Breast epithelium (tissue), 4 donors: ENCODE data around the gene WDR43. TPM values are rescaled to one million over a fixed set of nuclear protein-coding genes. Genes with fewer than 3 reads are reported as not detected.

ENCODE experiments used
- DNase-seq, 2 donors: peaks; one replicate each; pipeline ENCODE4 v3.0.0-alpha.2; 2019; ENCODE audit warnings: low spot score in 2 of 2
- H3K27ac ChIP-seq, 2 donors: fragments of 200-600 bp; sonication (generic) in 1 of 2; one replicate each; pipeline ENCODE4 v1.5.1; 2016 to 2019; ENCODE audit warnings: mild to moderate bottlenecking in 1 of 2
- H3K27me3 ChIP-seq, 2 donors: fragments of 200-600 bp; sonication (generic) in 1 of 2; one replicate each; pipeline versions ENCODE4 v1.5.1 to v1.6.0; 2017 to 2019; ENCODE audit warnings: control low read depth in 1 of 2, mild to moderate bottlenecking in 1 of 2
- H3K36me3 ChIP-seq: fragments of 200-600 bp; one replicate; pipeline ENCODE4 v1.5.1; 2019
- H3K4me1 ChIP-seq, 2 donors: fragments of 200-600 bp; sonication (generic); one replicate each; pipeline ENCODE4 v1.5.1; 2016 to 2019; ENCODE audit warnings: control low read depth in 1 of 2
- H3K4me3 ChIP-seq, 3 donors: fragments of 200-600 bp; sonication (generic); 1 replicate in 2 of 3; 2 replicates in 1 of 3; pipeline ENCODE4 v1.5.1; 2016 to 2019; ENCODE audit warnings: mild to moderate bottlenecking in 3 of 3, moderate library complexity in 2 of 3
- H3K9me3 ChIP-seq, 2 donors: fragments of 200-600 bp; sonication (generic) in 1 of 2; one replicate each; pipeline ENCODE4 v1.5.1; 2016 to 2019; ENCODE audit warnings: control low read depth in 1 of 2
- POLR2A ChIP-seq: fragments of 450-650 bp; IDR thresholded peaks from one replicate; pipeline ENCODE4 v1.6.1; 2016; ENCODE audit warnings: antibody characterized with exemption, mild to moderate bottlenecking, moderate library complexity
- POLR2AphosphoS5 ChIP-seq, 3 donors: sonication (generic); formaldehyde crosslinking; IDR thresholded peaks; one replicate each; pipeline ENCODE4 v1.6.1; 2017; ENCODE audit warnings: antibody characterized with exemption in 3 of 3
- intact Hi-C: fragments of 100-400 bp; cut with DNase I; formaldehyde crosslinking; loops from one replicate; pipeline ENCODE4 v1.15.1; 2023; ENCODE audit warnings: low total_unique reads
- total RNA-seq, 3 donors: library from RNA; depleted of rRNA; stranded (reverse); fragments of >200 nt; gene quantifications; one replicate each; pipeline ENCODE4 v1.1.0, GENCODE V29; 2016
- TF ChIP-seq, protein P1 (sequence below), 3 donors: fragments of 450-650 bp; IDR thresholded peaks; one replicate each; pipeline ENCODE4 v1.5.1; 2016 to 2017; ENCODE audit warnings: antibody characterized with exemption in 3 of 3, mild to moderate bottlenecking in 3 of 3, moderate library complexity in 3 of 3

WDR43 gene
- total RNA-seq, 3 donors from 2014 or later = 55.1 to 67.8 (median 64.5) TPM

GRCh38 chr2:28995765-28996750 is 101.6 kb downstream of the WDR43 start:
- no peaks in the 10 kb centered on the region for H3K4me1 ChIP-seq
- intact Hi-C loops = no loop called here

GRCh38 chr2:28997237-28997846 is 102.9 kb downstream of the WDR43 start:
- Histone ChIP-seq H3K9me3 (no peaks in the 10 kb centered on the region), H3K36me3 (no peaks in the 10 kb centered on the region), H3K4me3 (no peak overlapping the region), H3K27me3 (no peaks in the 10 kb centered on the region), H3K27ac (no peak overlapping the region), H3K4me1 (no peaks in the 10 kb centered on the region)
- TF ChIP-seq, protein P1, sequence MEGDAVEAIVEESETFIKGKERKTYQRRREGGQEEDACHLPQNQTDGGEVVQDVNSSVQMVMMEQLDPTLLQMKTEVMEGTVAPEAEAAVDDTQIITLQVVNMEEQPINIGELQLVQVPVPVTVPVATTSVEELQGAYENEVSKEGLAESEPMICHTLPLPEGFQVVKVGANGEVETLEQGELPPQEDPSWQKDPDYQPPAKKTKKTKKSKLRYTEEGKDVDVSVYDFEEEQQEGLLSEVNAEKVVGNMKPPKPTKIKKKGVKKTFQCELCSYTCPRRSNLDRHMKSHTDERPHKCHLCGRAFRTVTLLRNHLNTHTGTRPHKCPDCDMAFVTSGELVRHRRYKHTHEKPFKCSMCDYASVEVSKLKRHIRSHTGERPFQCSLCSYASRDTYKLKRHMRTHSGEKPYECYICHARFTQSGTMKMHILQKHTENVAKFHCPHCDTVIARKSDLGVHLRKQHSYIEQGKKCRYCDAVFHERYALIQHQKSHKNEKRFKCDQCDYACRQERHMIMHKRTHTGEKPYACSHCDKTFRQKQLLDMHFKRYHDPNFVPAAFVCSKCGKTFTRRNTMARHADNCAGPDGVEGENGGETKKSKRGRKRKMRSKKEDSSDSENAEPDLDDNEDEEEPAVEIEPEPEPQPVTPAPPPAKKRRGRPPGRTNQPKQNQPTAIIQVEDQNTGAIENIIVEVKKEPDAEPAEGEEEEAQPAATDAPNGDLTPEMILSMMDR (IDR thresholded peaks at IDR 0.05) = no peak
- TF ChIP-seq POLR2AphosphoS5 (IDR thresholded peaks at IDR 0.05) = no peak
- no peak for TF ChIP-seq POLR2A
- intact Hi-C loops = no loop called here
- DNase-seq = no peak

More at GRCh38 chr2:28995765-28996750, 101.6 kb downstream of the WDR43 start:
- DNase-seq = no peak
- no peaks in the 10 kb centered on the region for H3K9me3 ChIP-seq
- H3K4me3 ChIP-seq = no peak overlapping the region
- H3K36me3 ChIP-seq = no peaks in the 10 kb centered on the region
- no peaks in the 10 kb centered on the region for H3K27me3 ChIP-seq
- H3K27ac ChIP-seq = no peak overlapping the region
- TF ChIP-seq, protein P1 (IDR thresholded peaks at IDR 0.05) = no peak
- no peak for TF ChIP-seq POLR2A

Other genes starting within 250 kb of the WDR43 start
- gene PPP1CB, start 142.8 kb upstream of the WDR43 start, total RNA-seq = 100 to 1,000 TPM; 189 to 294 (median 289) TPM
- gene SPDYA, start 83.8 kb upstream of the WDR43 start, total RNA-seq = 1 to 10 TPM in 2 of 3 donors, under 1 TPM in 1; 0.98 to 4.2 (median 1.8) TPM
- 10 to 100 TPM in 2 of 3 donors, 1 to 10 TPM in 1; 8.5 to 18.1 (median 13.8) TPM for gene TRMT61B, start 24.4 kb upstream of the WDR43 start, total RNA-seq
- 1 to 10 TPM in 1 of 3 donors, under 1 TPM in 2; 0.15 to 2.7 (median 0.33) TPM for gene TOGARAM2, start 86.6 kb downstream of the WDR43 start, total RNA-seq
- not detected for gene PCARE, start 179.9 kb downstream of the WDR43 start, total RNA-seq
- 100 to 1,000 TPM in 1 of 3 donors, 10 to 100 TPM in 2; 67.2 to 146 (median 76.8) TPM for gene CLIP4, start 220.7 kb downstream of the WDR43 start, total RNA-seq